C4-2B (cell line): ENCODE results near the gene FHIT.

Source experiments
- ZFX ChIP-seq: fragments of 450-650 bp; IDR thresholded peaks from 2 replicates; pipeline ENCODE4 v1.6.1; 2017
- TF ChIP-seq, protein P1 (sequence below): fragments of 450-650 bp; conservative IDR thresholded peaks from 2 replicates; pipeline ENCODE4 v1.5.1; 2017; ENCODE audit warnings: mild to moderate bottlenecking

DNA sequence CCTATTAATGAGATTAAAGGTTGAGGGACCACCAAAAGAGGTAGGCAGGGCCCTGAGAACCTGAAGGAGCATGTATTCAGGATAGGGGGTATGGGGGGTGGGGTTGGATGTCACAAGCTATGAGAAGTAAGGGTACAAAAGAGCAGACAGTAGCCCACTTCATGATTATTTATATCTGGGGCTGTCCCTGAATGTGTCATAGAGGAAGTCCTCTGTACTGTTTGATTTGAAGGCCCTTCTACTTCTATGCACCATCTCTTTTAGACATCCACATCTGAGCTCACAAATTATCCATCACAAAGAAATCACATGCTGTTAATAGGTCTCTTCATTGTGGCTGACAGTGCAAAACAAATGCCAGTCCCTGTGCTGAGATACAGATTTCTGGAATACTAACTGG lies 68.6 kb downstream of the FHIT start:
- TF ChIP-seq, protein P1, sequence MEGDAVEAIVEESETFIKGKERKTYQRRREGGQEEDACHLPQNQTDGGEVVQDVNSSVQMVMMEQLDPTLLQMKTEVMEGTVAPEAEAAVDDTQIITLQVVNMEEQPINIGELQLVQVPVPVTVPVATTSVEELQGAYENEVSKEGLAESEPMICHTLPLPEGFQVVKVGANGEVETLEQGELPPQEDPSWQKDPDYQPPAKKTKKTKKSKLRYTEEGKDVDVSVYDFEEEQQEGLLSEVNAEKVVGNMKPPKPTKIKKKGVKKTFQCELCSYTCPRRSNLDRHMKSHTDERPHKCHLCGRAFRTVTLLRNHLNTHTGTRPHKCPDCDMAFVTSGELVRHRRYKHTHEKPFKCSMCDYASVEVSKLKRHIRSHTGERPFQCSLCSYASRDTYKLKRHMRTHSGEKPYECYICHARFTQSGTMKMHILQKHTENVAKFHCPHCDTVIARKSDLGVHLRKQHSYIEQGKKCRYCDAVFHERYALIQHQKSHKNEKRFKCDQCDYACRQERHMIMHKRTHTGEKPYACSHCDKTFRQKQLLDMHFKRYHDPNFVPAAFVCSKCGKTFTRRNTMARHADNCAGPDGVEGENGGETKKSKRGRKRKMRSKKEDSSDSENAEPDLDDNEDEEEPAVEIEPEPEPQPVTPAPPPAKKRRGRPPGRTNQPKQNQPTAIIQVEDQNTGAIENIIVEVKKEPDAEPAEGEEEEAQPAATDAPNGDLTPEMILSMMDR: no peak
- no peak for TF ChIP-seq ZFX
